Fibroblast of lung (primary cell): Measurements from ENCODE around the gene ARMH1.

Experiments used
- EZH2 ChIP-seq: IDR thresholded peaks from 2 replicates; pipeline ENCODE4 v1.5.1; 2012; ENCODE audit warnings: low read length, control low read depth, mild to moderate bottlenecking; ENCODE audit errors: missing control alignments
- TF ChIP-seq, protein P1 (sequence below), 2 donors: IDR thresholded peaks in 1 of 2; conservative IDR thresholded peaks in 1 of 2; 1 replicate in 1 of 2; 2 replicates in 1 of 2; pipeline ENCODE4 v1.5.1; 2011 to 2012; ENCODE audit warnings: low read length in 2 of 2, control low read depth in 1 of 2, inconsistent platforms in 1 of 2, low read depth in 1 of 2, mild to moderate bottlenecking in 1 of 2

DNA sequence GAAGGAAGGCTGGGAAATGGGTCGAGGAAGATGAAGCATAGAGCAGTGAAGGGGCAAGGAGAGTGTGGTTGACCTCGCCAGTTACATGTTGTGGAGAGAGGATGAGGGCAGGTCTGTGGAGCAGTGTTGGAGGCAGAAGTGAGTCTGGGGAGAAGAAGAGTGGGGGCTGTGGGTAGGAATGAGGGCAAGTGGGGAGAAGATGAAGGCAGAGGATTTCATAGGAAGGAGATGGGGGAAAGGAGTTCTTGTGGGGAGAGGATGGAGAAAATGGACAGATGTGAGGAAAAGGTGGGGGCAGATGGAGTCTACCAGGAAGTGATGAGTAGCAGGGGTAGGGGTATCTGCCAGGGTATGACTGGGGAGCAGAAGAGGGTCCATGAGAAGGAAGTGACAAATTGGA is 3.6 kb downstream of the ARMH1 start:
- TF ChIP-seq, protein P1, sequence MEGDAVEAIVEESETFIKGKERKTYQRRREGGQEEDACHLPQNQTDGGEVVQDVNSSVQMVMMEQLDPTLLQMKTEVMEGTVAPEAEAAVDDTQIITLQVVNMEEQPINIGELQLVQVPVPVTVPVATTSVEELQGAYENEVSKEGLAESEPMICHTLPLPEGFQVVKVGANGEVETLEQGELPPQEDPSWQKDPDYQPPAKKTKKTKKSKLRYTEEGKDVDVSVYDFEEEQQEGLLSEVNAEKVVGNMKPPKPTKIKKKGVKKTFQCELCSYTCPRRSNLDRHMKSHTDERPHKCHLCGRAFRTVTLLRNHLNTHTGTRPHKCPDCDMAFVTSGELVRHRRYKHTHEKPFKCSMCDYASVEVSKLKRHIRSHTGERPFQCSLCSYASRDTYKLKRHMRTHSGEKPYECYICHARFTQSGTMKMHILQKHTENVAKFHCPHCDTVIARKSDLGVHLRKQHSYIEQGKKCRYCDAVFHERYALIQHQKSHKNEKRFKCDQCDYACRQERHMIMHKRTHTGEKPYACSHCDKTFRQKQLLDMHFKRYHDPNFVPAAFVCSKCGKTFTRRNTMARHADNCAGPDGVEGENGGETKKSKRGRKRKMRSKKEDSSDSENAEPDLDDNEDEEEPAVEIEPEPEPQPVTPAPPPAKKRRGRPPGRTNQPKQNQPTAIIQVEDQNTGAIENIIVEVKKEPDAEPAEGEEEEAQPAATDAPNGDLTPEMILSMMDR (conservative IDR thresholded peaks at IDR 0.05 in 1 of 2, IDR thresholded peaks at IDR 0.05 in 1 of 2; ENCODE audit: low read depth in 1 of 2, low read length in 2 of 2), result no peak
- TF ChIP-seq EZH2, result no peak
